ENCODE measurements around the gene MINPP1. TPM values are rescaled to one million over a fixed set of nuclear protein-coding genes. Genes with fewer than 3 reads are reported as not detected.

MINPP1 gene
- total RNA-seq, 2 donors from 2014 or later, result 9.5 to 10.7 TPM

DNA sequence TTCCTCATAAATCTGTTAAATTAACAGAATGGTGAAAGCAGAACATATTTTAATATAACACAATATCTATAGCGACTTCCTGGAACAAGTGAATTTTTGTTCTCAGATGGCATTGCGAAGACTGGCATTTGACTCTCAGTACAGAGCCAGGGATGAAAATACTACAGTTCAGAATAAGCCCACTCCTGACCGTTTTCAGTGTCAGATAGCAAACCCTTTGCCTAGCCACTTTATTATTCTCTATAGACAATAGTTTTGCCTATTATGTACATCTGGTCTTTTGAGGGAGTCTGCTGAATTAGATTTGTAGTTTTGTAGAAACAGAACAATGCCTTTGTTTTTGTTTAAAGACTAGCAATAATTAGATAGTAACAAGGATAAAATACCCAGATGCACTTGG lies 2.3 kb downstream of the MINPP1 start:
- Histone ChIP-seq H3K4me3 (no peak overlapping the region), H3K4me1 (ENCODE audit: control insufficient read depth in 1 of 2, low read depth in 2 of 2) (peaks cover 18 to 25% of the 10 kb centered on the region in 2 donors), H3K27me3 (replicated peaks; ENCODE audit: insufficient read depth) (no peaks in the 10 kb centered on the region), H3K9me3 (no peaks in the 10 kb centered on the region), H3K36me3 (peaks cover 2% of the 10 kb centered on the region), H3K27ac (no peak overlapping the region)
- TF ChIP-seq, protein P1, sequence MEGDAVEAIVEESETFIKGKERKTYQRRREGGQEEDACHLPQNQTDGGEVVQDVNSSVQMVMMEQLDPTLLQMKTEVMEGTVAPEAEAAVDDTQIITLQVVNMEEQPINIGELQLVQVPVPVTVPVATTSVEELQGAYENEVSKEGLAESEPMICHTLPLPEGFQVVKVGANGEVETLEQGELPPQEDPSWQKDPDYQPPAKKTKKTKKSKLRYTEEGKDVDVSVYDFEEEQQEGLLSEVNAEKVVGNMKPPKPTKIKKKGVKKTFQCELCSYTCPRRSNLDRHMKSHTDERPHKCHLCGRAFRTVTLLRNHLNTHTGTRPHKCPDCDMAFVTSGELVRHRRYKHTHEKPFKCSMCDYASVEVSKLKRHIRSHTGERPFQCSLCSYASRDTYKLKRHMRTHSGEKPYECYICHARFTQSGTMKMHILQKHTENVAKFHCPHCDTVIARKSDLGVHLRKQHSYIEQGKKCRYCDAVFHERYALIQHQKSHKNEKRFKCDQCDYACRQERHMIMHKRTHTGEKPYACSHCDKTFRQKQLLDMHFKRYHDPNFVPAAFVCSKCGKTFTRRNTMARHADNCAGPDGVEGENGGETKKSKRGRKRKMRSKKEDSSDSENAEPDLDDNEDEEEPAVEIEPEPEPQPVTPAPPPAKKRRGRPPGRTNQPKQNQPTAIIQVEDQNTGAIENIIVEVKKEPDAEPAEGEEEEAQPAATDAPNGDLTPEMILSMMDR (IDR thresholded peaks at IDR 0.05), result no peak
- ATAC-seq (ENCODE audit: insufficient number of reproducible peaks, low FRiP score, low read depth) (no peak), DNase-seq (ENCODE audit: low spot score) (no peak)

DNA sequence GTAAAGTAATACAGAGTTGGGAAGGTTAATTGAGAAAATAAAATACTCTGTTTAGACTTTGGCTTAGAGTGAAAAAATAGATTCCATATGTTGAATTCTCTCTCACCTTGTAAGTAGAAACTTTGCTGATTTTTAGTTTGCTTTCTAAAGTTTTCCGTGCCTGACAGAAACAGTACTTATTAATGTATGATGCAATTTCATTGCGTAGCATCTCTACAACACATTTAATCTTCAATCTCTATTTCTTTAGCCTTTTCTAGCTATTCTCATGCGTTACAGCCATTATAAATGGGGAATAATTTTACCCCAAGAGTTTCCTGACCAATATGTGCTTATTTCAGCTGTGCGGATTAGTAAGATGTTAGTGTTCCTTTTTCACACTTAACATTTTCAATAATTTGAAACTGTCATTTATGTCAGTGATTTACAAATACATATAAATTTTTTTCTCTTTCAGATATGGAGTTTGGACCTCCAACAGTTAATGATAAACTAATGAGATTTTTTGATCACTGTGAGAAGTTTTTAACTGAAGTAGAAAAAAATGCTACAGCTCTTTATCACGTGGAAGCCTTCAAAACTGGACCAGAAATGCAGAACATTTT lies 3.3 kb downstream of the MINPP1 start:
- Histone ChIP-seq H3K4me1 (ENCODE audit: control insufficient read depth in 1 of 2, low read depth in 2 of 2) (peaks cover 18 to 25% of the 10 kb centered on the region in 2 donors), H3K9me3 (no peaks in the 10 kb centered on the region), H3K27ac (no peak overlapping the region), H3K4me3 (no peak overlapping the region), H3K36me3 (peaks cover 4% of the 10 kb centered on the region), H3K27me3 (replicated peaks; ENCODE audit: insufficient read depth) (no peaks in the 10 kb centered on the region)
- DNase-seq (ENCODE audit: low spot score) (no peak), ATAC-seq (ENCODE audit: insufficient number of reproducible peaks, low FRiP score, low read depth) (no peak)
- TF ChIP-seq, protein P1 (IDR thresholded peaks at IDR 0.05), result no peak

DNA sequence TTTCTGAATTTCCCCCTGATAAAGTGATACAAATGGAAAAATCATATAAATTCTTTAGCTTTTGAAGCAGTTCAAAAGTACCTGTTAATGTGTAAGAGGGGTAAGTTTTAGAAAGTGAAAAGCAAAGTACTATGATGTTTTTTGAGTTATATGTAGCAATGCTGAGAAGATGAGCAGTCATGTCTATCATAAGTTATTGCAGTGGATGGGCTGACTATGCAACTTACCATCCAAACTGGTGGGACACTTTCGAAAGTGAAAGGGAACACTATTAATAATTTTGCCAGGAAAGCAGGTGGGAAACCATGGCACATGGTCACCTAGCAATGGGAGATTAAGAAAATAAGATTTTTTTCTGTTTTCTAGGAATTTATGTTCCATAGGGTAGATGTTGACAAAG lies 4.1 kb downstream of the MINPP1 start:
- ATAC-seq (ENCODE audit: insufficient number of reproducible peaks, low FRiP score, low read depth) (no peak), DNase-seq (ENCODE audit: low spot score) (no peak)
- no peaks in the 10 kb centered on the region for H3K27me3 ChIP-seq (replicated peaks; ENCODE audit: insufficient read depth)
- TF ChIP-seq, protein P1 (IDR thresholded peaks at IDR 0.05), result no peak
- no peak overlapping the region for H3K27ac ChIP-seq
- no peaks in the 10 kb centered on the region for H3K9me3 ChIP-seq
- H3K4me1 ChIP-seq (ENCODE audit: control insufficient read depth in 1 of 2, low read depth in 2 of 2), result peaks cover 17 to 25% of the 10 kb centered on the region in 2 donors
- H3K4me3 ChIP-seq, result no peak overlapping the region
- peaks cover 8% of the 10 kb centered on the region for H3K36me3 ChIP-seq

DNA sequence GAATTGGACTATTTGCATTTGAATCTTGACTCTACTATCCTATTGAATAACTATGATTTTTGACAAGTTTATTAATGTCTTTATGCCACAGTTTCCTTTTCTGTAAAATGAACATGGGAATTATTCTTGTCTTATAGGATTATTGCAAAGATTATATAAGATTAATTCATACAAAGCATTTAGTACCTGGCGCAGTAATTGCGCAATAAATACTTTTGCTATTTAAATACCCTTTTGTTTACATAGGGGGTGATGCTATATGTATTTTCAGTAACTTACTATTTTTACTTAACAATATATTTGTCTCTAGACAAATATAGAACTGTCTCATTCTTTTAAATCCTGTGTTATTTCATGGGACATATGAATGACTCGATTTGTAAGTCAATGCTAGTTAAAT lies 5.3 kb downstream of the MINPP1 start:
- H3K36me3 ChIP-seq, result peaks cover 20% of the 10 kb centered on the region
- H3K27me3 ChIP-seq (replicated peaks; ENCODE audit: insufficient read depth), result no peaks in the 10 kb centered on the region
- H3K4me1 ChIP-seq (ENCODE audit: control insufficient read depth in 1 of 2, low read depth in 2 of 2), result peaks cover 13 to 25% of the 10 kb centered on the region in 2 donors
- ATAC-seq (ENCODE audit: insufficient number of reproducible peaks, low FRiP score, low read depth), result no peak
- H3K4me3 ChIP-seq, result no peak overlapping the region
- no peaks in the 10 kb centered on the region for H3K9me3 ChIP-seq
- TF ChIP-seq, protein P1 (IDR thresholded peaks at IDR 0.05), result no peak
- DNase-seq (ENCODE audit: low spot score), result no peak
- no peak overlapping the region for H3K27ac ChIP-seq

DNA sequence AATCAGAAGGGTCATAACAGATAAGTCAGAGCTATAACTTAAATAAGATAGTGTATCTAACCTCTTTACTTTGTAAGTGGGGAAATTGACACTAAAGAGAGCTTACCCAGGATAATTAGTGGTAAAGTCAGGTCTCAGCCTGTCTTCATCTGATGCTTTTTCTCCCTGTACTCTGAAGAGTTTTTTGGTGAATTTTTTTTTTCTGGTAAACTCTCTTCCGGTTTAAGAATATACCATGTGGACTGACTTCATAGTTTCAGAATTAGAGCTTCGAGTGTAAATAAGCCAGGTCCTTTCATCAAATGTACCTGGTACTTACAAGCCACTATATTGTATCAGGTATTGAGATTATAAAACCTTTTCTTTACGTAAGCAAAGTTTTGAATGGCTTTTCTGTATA lies 6.8 kb downstream of the MINPP1 start:
- Histone ChIP-seq H3K4me1 (ENCODE audit: control insufficient read depth in 1 of 2, low read depth in 2 of 2) (peaks cover 3 to 15% of the 10 kb centered on the region in 2 donors), H3K4me3 (no peak overlapping the region), H3K9me3 (no peaks in the 10 kb centered on the region), H3K27ac (no peak overlapping the region), H3K36me3 (peaks cover 22% of the 10 kb centered on the region), H3K27me3 (replicated peaks; ENCODE audit: insufficient read depth) (no peaks in the 10 kb centered on the region)
- no peak for DNase-seq (ENCODE audit: low spot score)
- TF ChIP-seq, protein P1 (IDR thresholded peaks at IDR 0.05), result no peak
- ATAC-seq (ENCODE audit: insufficient number of reproducible peaks, low FRiP score, low read depth), result no peak
